Measurements from ENCODE around the gene ANKS1B.

The ANKS1B gene

GRCh38 chr12:99926511-99927169 lies 58.1 kb downstream of the ANKS1B start:
- in situ Hi-C loops (cut with HindIII; ENCODE audit: low pct_ligation_motif_present, low sequenced_read_pairs), result no loop called here
- Histone ChIP-seq H3K36me3 (replicated peaks) (no peaks in the 10 kb centered on the region), H3K27ac (no peak overlapping the region)

GRCh38 chr12:99920353-99920960 lies 64.3 kb downstream of the ANKS1B start:
- H3K36me3 ChIP-seq (replicated peaks), result no peaks in the 10 kb centered on the region
- TF ChIP-seq CTCF (IDR thresholded peaks at IDR 0.05; ENCODE audit: low read depth, low read length, missing control alignments), result no peak
- no peak overlapping the region for H3K27ac ChIP-seq
- no peaks in the 10 kb centered on the region for H3K27me3 ChIP-seq (replicated peaks)
- no peak for DNase-seq
- in situ Hi-C loops (cut with HindIII; ENCODE audit: low pct_ligation_motif_present, low sequenced_read_pairs), result no loop called here
- H3K4me3 ChIP-seq (ENCODE audit: low read depth, low read length), result no peak overlapping the region

More at GRCh38 chr12:99926511-99927169, 58.1 kb downstream of the ANKS1B start:
- no peak for DNase-seq
- Histone ChIP-seq H3K27me3 (replicated peaks) (no peaks in the 10 kb centered on the region), H3K4me3 (ENCODE audit: low read depth, low read length) (no peak overlapping the region)
- TF ChIP-seq CTCF (IDR thresholded peaks at IDR 0.05; ENCODE audit: low read depth, low read length, missing control alignments), result no peak

GRCh38 chr12:99917711-99918402 lies 66.9 kb downstream of the ANKS1B start:
- Histone ChIP-seq H3K4me3 (ENCODE audit: low read depth, low read length) (no peak overlapping the region), H3K27ac (no peak overlapping the region), H3K27me3 (replicated peaks) (no peaks in the 10 kb centered on the region), H3K36me3 (replicated peaks) (no peaks in the 10 kb centered on the region)
- no peak for DNase-seq
- in situ Hi-C loops (cut with HindIII; ENCODE audit: low pct_ligation_motif_present, low sequenced_read_pairs), result no loop called here
- no peak for TF ChIP-seq CTCF (IDR thresholded peaks at IDR 0.05; ENCODE audit: low read depth, low read length, missing control alignments)

GRCh38 chr12:99916555-99916954 lies 68.2 kb downstream of the ANKS1B start:
- no peak for TF ChIP-seq CTCF (IDR thresholded peaks at IDR 0.05; ENCODE audit: low read depth, low read length, missing control alignments)
- H3K27ac ChIP-seq, result no peak overlapping the region
- no peaks in the 10 kb centered on the region for H3K27me3 ChIP-seq (replicated peaks)
- H3K36me3 ChIP-seq (replicated peaks), result no peaks in the 10 kb centered on the region
- H3K4me3 ChIP-seq (ENCODE audit: low read depth, low read length), result no peak overlapping the region
- DNase-seq, result no peak
- in situ Hi-C loops (cut with HindIII; ENCODE audit: low pct_ligation_motif_present, low sequenced_read_pairs), result no loop called here

- no peaks in the 10 kb centered on the region for H3K36me3 ChIP-seq (replicated peaks)
- peak overlapping the region; percentile 68 for H3K27ac ChIP-seq
- H3K4me3 ChIP-seq (ENCODE audit: low read depth, low read length), result no peak overlapping the region
- in situ Hi-C loops (cut with HindIII; ENCODE audit: low pct_ligation_motif_present, low sequenced_read_pairs), result no loop called here
- DNase-seq, result peak; percentile 78
- no peaks in the 10 kb centered on the region for H3K27me3 ChIP-seq (replicated peaks)
- no peak for TF ChIP-seq CTCF (IDR thresholded peaks at IDR 0.05; ENCODE audit: low read depth, low read length, missing control alignments)
Measured at GRCh38 chr12:99915251-99916082, 69.3 kb downstream of the ANKS1B start.

Measured in brain microvascular endothelial cell (primary cell).